Activated CD4-positive, CD25-positive, alpha-beta regulatory T cell treated with anti-CD3 and anti-CD28 coated beads, Interleukin-2, amount 50 U/mL, for 72 hours (primary cell): Measurements from ENCODE around the gene VEZF1.
A peak's percentile ranks its signal among the peaks of the same experiment; 100 is the strongest.
"Not testable (repeated sequence)": the region's sequence is repeated elsewhere in the genome, so short reads cannot be mapped to it uniquely, and the experiment has no call there.

Experiments
- DNase-seq: peaks from one replicate; pipeline ENCODE4 v3.0.0; 2021

The VEZF1 gene

GRCh38 chr17:57974053-57974824 lies 13.8 kb downstream of the VEZF1 start:
- not testable (repeated sequence) for DNase-seq

GRCh38 chr17:57972151-57972550 lies 15.9 kb downstream of the VEZF1 start:
- DNase-seq = no peak

- DNase-seq = no peak
Observed at GRCh38 chr17:57971572-57971971, 16.5 kb downstream of the VEZF1 start.

GRCh38 chr17:57970710-57971109 lies 17.3 kb downstream of the VEZF1 start:
- no peak for DNase-seq

GRCh38 chr17:57968456-57968855 lies 19.6 kb downstream of the VEZF1 start:
- no peak for DNase-seq

- no peak for DNase-seq
Observed at GRCh38 chr17:57966875-57967274, 21.2 kb downstream of the VEZF1 start.

- no peak for DNase-seq
Observed at GRCh38 chr17:57966246-57966645, 21.8 kb downstream of the VEZF1 start.

GRCh38 chr17:57965521-57966160 lies 22.4 kb downstream of the VEZF1 start:
- no peak for DNase-seq

- no peak for DNase-seq
Observed at GRCh38 chr17:57963149-57963511, 24.9 kb downstream of the VEZF1 start.

- no peak for DNase-seq
Observed at GRCh38 chr17:57962279-57963148, 25.5 kb downstream of the VEZF1 start.

GRCh38 chr17:57959929-57960328 lies 28.1 kb downstream of the VEZF1 start:
- no peak for DNase-seq

GRCh38 chr17:57958391-57958790 lies 29.7 kb downstream of the VEZF1 start:
- not testable (repeated sequence) for DNase-seq

GRCh38 chr17:57957886-57958285 lies 30.2 kb downstream of the VEZF1 start:
- no peak for DNase-seq

- DNase-seq = no peak
Observed at GRCh38 chr17:57957120-57957850, 30.8 kb downstream of the VEZF1 start.

- no peak for DNase-seq
Observed at GRCh38 chr17:57956291-57957119, 31.5 kb downstream of the VEZF1 start.

- DNase-seq = peak; percentile 58
Observed at GRCh38 chr17:57955183-57955931, 32.7 kb downstream of the VEZF1 start, which contains the start of gene CUEDC1. CUEDC1 (minus strand) TSS chr17:57955412; CDS start chr17:57885564, 69,848 bp downstream.

GRCh38 chr17:57954397-57955182 lies 33.5 kb downstream of the VEZF1 start:
- no peak for DNase-seq

- no peak for DNase-seq
Observed at GRCh38 chr17:57953705-57954396, 34.2 kb downstream of the VEZF1 start.

GRCh38 chr17:57953219-57953618 lies 34.8 kb downstream of the VEZF1 start:
- no peak for DNase-seq

GRCh38 chr17:57949649-57950048 lies 38.4 kb downstream of the VEZF1 start:
- DNase-seq = no peak
